GM13977 (cell line): ENCODE data around the gene FHIT.

ENCODE experiments used
- DNase-seq: peaks from one replicate; pipeline ENCODE4 v3.0.0; 2012; ENCODE audit warnings: low spot score
- CTCF ChIP-seq: IDR thresholded peaks from 2 replicates; pipeline ENCODE4 v1.5.1; 2012; ENCODE audit warnings: mild to moderate bottlenecking, control low read depth; ENCODE audit not compliant: insufficient read depth; ENCODE audit errors: extremely low read depth, missing control alignments
- in situ Hi-C: fragments of 300-500 bp; cut with MboI; formaldehyde crosslinking; loops from one replicate; pipeline ENCODE4 v1.12.0; 2022; ENCODE audit warnings: low sequenced_read_pairs, low pct_unique_long_range_greater_than_20kb, mixed read lengths, inconsistent platforms; ENCODE audit not compliant: unreplicated experiment

FHIT gene

GRCh38 chr3:60594025-60594424, 657.2 kb downstream of the FHIT start:
- no peak for TF ChIP-seq CTCF
- in situ Hi-C loops: no loop called here
- no peak for DNase-seq

GRCh38 chr3:60591267-60591666, 660.0 kb downstream of the FHIT start:
- in situ Hi-C loops: no loop called here
- no peak for DNase-seq
- TF ChIP-seq CTCF: no peak

- DNase-seq: no peak
- in situ Hi-C loops: no loop called here
- TF ChIP-seq CTCF: no peak
Observed at GRCh38 chr3:60588806-60589205, 662.4 kb downstream of the FHIT start.

GRCh38 chr3:60585918-60586317, 665.3 kb downstream of the FHIT start:
- peak; percentile 5 for DNase-seq
- in situ Hi-C loops: no loop called here
- TF ChIP-seq CTCF: no peak

- no peak for DNase-seq
- in situ Hi-C loops: no loop called here
- no peak for TF ChIP-seq CTCF
Observed at GRCh38 chr3:60584250-60584649, 667.0 kb downstream of the FHIT start.

GRCh38 chr3:60582288-60582687, 669.0 kb downstream of the FHIT start:
- TF ChIP-seq CTCF: no peak
- no peak for DNase-seq
- in situ Hi-C loops: no loop called here

GRCh38 chr3:60580809-60581208, 670.4 kb downstream of the FHIT start:
- no peak for TF ChIP-seq CTCF
- no peak for DNase-seq
- in situ Hi-C loops: no loop called here
